Mucosa of gallbladder (tissue), 1 donor: ENCODE measurements around the gene CXCR3. TPM values are rescaled to one million over a fixed set of nuclear protein-coding genes. Genes with fewer than 3 reads are reported as not detected.
"Not testable (repeated sequence)": the region's sequence is repeated elsewhere in the genome, so short reads cannot be mapped to it uniquely, and the experiment has no call there.

Experiments
- DNase-seq: peaks from one replicate; pipeline ENCODE4 v3.0.0-alpha.2; 2020; ENCODE audit warnings: low spot score
- total RNA-seq: library from RNA; stranded (reverse); gene quantifications from one replicate; pipeline ENCODE4 v1.2.1, GENCODE V29; 2021
- donor health status: DM: no; HTN: no; CAD: no.

CXCR3 gene
- total RNA-seq, 1 donor from 2014 or later: 1.5 TPM

DNA sequence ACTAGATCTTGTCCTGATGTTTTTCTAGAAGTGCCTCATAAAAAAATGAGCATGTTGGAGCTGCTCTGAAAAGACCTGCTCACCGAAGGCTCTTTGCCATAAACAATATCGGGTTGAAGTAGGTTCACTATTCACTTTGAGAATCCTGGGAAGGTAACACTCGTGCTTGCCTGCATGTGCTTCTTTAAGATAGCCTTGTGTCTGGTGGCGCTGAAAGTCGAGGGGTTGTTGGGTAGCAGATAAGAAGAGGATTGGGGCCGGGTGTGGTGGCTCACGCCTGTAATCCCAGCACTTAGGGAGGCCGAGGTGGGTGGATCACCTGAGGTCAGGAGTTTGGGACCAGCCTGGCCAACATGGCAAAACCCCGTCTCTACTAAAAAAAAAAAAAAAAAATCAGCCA, 6.6 kb downstream of the CXCR3 start:
- DNase-seq: not testable (repeated sequence)

DNA sequence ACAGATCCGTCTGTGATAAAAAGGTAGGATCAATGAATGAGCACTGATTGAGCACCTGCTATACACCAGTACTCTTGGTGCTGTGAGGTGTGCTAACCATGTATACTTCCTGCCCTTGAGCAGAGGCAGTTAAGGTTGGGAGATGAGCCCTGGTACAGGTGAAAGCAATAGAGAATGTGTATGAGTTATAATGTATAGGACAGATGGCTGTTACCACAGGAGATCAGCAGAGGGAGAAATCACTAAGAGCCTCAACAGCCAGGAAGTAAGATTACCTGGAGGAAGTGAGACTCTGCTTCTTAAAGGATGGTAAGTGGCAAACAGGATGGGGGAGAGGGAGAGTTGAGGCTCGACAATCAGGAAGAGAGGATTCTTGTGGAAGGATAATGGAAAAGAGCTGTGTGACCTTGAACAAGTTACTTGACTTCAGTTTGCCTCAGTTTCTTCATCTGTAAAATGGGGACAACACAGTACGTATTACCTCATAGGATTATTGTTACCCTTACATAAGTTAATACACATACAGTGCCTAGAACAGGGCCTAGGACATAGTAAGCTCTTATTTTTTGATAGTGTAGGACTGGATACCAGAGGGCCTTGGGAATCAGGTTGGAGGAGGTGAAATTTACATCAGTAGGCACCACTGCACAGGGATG, 9.1 kb downstream of the CXCR3 start:
- DNase-seq: no peak

DNA sequence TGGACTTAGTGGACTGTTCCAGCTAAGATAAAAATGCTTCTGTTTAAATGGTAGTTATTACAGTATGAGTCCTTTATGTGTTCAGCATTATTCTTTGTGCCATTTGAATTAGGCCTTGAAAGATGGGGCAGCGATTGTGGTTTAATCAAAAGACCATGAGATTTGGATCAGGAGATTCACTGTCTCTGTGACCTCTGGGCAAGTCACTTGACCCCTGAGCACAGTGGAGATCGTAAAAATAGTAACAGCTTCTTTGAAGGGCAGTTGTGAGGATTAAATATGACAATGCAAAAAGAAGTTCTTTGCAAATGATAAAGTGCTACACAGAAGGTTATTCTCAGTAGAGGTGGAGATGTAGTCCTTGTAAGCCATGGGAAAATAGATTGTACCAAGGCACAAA, 10.8 kb downstream of the CXCR3 start:
- DNase-seq: no peak

DNA sequence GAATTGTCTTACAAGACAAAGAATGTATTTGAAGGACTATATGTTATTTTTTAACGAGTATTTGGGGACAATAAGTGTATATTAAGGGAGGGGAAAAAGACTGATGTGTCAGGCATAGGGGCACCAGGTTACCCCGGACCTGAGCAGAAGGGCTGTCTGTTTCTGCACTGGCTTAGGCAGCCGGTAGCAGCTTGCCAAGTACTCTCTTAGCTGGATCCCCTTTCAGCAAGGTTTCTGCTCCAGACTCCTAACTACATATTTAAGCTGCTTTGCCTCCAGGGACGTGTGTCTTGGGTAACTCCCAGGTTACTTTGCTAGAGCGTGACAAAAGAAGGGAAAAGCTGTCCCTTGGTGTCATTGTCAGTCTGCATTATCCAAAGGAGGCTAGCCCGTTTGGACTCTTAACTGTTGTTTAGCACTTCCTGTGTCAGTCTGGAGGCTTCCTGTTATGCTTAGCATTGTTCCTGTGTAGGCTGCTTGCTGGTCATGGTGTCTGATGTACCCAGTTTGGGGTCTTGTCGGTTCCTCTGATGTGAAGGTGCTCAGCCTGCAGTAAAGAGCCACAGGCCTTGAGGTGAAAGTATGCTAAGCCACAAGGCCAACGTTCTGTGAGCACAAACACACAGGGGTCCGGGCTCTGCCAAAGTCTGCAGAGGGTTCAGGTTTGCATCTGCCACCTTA, 11.6 kb downstream of the CXCR3 start:
- no peak for DNase-seq

DNA sequence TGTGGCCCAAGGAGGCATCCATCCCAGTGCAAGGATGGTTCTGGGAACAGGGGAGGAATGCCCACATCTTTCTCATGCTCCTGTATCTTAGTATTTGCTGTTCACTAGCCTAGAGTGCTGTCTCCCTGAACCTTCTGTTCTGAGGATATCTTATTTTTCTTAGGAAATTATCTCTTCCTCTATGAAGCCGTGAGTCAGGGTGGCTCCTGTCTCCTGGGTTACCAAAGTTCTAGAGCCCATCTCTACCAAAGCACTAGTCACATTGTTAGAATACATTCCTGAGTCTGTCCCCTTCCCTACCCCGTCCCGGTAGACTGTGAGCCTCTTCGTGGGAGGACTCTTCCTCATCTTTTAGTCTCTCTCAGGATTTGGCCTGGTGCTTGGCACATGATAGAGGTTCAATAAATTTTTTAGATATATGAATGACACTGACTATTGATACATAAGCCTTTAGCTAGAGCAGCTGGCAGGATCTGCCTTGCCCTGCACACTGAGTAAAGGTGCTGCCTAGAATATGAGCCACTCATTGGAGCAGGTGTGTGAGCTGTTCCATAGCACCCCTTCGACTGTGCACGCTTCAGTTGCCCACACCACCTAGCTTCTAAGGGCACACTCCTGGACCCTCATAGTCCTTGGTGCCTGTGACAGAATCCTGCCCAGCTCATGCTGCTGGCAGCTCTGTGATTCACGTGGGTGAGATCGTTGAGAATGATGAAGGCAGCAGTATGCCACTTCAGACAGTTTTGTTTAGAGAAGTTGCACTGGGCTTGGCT, 13.3 kb downstream of the CXCR3 start:
- DNase-seq: no peak

GRCh38 chrX:71604141-71604540, 14.2 kb downstream of the CXCR3 start:
- DNase-seq: no peak

DNA sequence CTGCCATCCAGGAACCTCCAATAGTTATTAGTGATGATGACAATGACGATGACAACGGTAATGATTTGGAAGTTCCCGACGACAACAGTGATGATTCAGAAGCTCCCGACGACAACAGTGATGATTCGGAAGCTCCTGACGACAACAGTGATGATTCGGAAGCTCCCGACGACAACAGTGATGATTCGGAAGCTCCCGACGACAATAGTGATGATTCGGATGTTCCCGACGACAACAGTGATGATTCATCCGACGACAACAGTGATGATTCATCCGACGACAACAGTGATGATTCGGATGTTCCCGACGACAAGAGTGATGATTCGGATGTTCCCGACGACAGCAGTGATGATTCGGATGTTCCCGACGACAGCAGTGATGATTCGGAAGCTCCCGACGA, 14.7 kb downstream of the CXCR3 start:
- DNase-seq: no peak

- no peak for DNase-seq
Measured at GRCh38 chrX:71599965-71600364, 18.3 kb downstream of the CXCR3 start.

DNA sequence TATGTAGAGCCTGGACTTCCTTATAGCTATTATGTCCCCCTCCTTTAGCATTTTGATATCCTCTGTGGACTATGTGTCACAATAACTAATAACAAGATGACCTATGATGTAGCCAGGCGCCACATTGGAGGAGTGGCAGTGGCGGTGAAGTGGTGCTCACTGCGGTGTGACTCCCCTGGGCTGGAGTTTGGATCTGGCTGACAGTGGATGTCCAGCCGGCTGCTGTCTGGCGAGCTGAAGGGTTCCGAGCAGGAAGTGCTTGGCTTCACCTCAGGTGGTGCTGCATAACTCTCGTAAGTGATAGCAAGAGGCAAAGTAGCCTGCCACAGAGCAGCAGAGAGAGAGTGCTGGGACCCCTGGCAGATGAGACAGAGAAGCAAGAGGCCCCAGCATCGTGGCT, 25.1 kb downstream of the CXCR3 start:
- not testable (repeated sequence) for DNase-seq

GRCh38 chrX:71586929-71587328, 31.4 kb downstream of the CXCR3 start:
- no peak for DNase-seq

- no peak for DNase-seq
Measured at GRCh38 chrX:71581210-71581609, 37.1 kb downstream of the CXCR3 start.

DNA sequence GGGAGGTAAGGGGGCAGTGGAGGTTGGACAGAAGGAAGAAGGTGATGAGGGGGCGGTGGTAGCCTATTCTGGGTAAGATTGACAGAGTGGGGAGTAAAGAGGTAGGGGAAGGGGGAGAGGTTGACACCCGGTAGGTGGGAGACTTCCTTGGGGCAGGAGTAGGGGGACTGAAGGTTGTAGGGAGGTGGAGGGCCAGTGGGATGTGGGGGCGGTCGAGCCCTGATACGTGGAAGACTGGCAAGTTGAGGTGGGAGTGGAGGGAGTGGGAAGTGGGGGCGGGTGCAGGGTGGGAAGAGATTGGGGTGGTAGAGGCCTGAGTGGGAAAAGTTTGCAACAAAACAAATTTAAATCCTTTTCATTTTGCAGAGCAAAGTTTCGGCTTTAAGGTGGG, 38.3 kb downstream of the CXCR3 start:
- no peak for DNase-seq

GRCh38 chrX:71579136-71579989, 38.9 kb downstream of the CXCR3 start:
- no peak for DNase-seq

DNA sequence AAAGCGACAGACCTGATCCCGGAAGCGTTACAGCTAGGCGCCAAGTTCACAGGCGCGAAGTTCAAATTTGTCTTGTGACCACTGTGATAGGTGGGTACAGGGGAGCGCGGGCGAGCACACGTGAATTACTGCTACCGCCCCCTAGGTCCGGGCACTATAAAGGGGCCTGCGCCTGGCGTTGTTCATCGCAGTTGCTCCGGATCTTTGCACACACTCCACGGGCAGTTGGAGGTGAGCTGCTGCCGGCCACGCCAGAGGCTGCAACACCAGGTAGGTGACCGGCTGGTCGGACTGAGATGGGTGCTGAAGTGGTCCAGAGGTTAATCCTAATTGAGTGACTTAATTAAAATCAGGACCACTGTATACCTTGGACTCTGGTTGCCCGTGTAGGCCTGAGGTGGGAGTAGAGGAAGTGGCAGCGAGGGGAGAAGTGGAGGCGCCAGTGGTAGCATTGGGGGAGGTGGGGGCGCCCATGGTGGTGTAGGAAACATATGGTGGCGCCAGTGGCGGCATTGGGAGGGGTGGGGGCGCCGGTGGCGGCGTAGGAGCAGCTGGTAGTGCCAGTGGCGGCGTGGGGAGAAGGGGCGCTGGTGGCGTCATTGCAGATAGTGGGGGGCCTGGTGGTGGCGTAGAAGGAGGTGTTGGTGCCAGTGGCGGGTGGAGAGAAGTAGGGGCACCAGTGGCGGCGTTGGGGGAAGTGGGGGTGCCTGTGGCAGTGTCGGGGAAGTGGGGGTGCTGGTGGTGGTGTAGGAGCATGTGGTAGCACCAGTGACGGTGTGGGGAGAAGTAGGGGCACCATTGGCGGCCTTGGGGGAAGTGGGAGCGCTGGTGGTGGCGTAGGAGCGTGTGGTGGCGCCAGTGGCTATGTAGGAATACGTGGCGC, 39.8 kb downstream of the CXCR3 start, which contains the start of gene GCNA:
GCNA (plus strand) TSS at position 185 of the 883 bp plus-strand sequence. CDS start 2,385 bp downstream, outside the sequence.
- DNase-seq: no peak

DNA sequence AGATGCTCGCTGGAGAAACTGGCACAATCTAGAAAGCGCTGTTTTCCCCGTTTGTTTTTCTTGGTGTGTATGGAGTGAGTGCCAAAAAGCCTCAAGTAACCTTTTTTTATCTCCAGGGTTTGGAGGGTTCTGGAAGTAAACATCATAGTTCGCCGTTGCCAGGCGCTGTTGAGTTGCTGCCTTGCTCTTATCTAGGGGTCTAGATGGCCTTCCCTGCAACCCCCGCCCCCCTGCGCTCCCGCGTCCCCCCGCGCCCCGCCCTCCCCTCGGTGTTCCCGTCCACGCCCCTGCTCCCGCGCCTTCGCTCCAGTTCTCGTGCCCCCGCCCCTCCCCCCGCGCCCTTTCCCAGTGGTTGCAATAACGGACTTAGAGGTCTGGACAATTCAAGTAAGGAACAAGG, 40.6 kb downstream of the CXCR3 start:
- no peak for DNase-seq

DNA sequence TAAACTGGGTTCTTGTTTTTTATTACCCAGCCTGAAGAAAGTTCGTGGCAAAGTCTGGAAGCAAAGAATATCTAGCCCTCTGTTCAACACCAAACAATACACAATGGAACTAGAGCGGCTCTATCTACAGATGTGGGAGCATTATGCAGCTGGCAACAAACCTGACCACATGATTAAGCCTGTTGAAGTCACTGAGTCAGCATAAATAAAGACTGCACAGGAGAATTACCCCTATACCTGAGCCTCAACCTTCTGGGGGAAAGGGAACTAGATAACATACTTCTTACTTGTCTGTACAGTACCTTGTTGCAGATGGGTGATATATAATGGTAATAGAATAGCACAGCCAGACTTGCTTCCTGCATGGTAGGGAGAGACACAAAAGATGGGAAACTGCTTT, 44.7 kb downstream of the CXCR3 start:
- no peak for DNase-seq

GRCh38 chrX:71571390-71571789, 46.9 kb downstream of the CXCR3 start:
- DNase-seq: not testable (repeated sequence)
